HG02571 (cell line): ENCODE data around the gene RPP40.

Source experiments
- ATAC-seq: cut with Tn5 transposase; IDR thresholded peaks from one replicate; pipeline ENCODE4 v1.9.1; 2021; ENCODE audit warnings: mild to moderate bottlenecking, moderate library complexity; ENCODE audit not compliant: unreplicated experiment

RPP40 gene

GRCh38 chr6:4970739-4971395, 33.0 kb downstream of the RPP40 start:
- ATAC-seq, result no peak

- ATAC-seq, result no peak
These were observed 34.1 kb downstream of the RPP40 start for GRCh38 chr6:4969609-4970285.

- ATAC-seq, result no peak
These were observed 36.4 kb downstream of the RPP40 start for GRCh38 chr6:4967301-4968030.

GRCh38 chr6:4965562-4966389, 38.1 kb downstream of the RPP40 start:
- no peak for ATAC-seq

- no peak for ATAC-seq
These were observed 38.9 kb downstream of the RPP40 start for GRCh38 chr6:4964675-4965561.

- ATAC-seq, result no peak
These were observed 40.9 kb downstream of the RPP40 start for GRCh38 chr6:4962905-4963304.

GRCh38 chr6:4961322-4962168, 42.3 kb downstream of the RPP40 start:
- ATAC-seq, result no peak

GRCh38 chr6:4958624-4959023, 45.2 kb downstream of the RPP40 start:
- no peak for ATAC-seq

GRCh38 chr6:4957521-4958231, 46.2 kb downstream of the RPP40 start:
- no peak for ATAC-seq

GRCh38 chr6:4956625-4957024, 47.2 kb downstream of the RPP40 start:
- no peak for ATAC-seq

GRCh38 chr6:4953440-4953839, 50.4 kb downstream of the RPP40 start:
- ATAC-seq, result no peak

- ATAC-seq, result no peak
These were observed 52.9 kb downstream of the RPP40 start for GRCh38 chr6:4950836-4951533.

GRCh38 chr6:4950076-4950475, 53.8 kb downstream of the RPP40 start:
- ATAC-seq, result no peak

- ATAC-seq, result no peak
These were observed 54.9 kb downstream of the RPP40 start for GRCh38 chr6:4948781-4949450.

- ATAC-seq, result no peak
These were observed 56.1 kb downstream of the RPP40 start for GRCh38 chr6:4947716-4948115.

- no peak for ATAC-seq
These were observed 57.3 kb downstream of the RPP40 start for GRCh38 chr6:4946521-4946920.
